ELR (cell line): Measurements from ENCODE around the gene BRIP1.
A peak's percentile ranks its signal among the peaks of the same experiment; 100 is the strongest.
"Not testable (repeated sequence)": the region's sequence is repeated elsewhere in the genome, so short reads cannot be mapped to it uniquely, and the experiment has no call there.

Source experiments
- DNase-seq: peaks from one replicate; pipeline ENCODE4 v3.0.0-alpha.2; 2015; ENCODE audit warnings: low read depth

BRIP1 gene

DNA sequence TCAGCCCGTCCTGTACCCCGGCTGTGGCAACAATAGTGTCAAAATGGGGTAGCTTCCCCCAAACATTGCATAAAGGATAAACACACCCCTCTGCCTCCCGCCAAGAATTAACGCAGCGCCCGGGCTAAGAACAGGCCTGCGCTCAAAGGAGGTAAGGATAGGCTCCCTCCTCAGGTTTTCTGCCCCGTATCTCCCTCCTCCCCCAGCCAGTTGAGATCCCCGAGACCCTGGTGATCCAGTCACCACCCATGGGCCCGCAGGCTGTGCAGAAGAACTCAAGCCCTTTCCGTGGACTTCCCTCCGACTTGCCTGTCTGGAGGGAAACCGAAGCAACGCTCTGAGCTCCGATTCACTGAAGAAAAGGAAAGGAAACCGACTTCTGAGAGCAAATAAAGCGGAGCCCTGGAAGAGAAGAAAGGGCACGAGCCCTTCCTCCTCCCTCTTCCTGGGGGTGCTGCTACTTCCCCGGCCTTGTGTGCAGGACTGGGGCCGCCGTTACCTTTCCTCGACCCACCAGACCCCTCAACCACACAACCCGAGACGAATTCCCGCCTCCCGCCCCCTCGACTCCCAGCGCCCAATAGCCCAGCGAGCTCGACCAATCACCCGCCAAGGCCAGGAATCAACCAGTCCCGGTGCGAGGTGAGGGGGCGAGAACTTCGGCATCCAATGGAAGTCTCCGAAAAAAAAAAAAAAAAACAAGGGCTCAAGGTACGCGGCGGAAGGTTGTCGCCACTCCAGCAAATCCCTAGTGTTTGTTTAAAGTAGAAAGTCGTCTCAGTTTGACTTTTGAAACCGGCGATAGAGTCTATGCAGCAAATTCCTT is at the start of gene BRIP1:
BRIP1 (minus strand) TSS at position 554 of the 826 bp plus-strand sequence. CDS start 1,989 bp downstream, outside the sequence.
- DNase-seq: peak; percentile 99

DNA sequence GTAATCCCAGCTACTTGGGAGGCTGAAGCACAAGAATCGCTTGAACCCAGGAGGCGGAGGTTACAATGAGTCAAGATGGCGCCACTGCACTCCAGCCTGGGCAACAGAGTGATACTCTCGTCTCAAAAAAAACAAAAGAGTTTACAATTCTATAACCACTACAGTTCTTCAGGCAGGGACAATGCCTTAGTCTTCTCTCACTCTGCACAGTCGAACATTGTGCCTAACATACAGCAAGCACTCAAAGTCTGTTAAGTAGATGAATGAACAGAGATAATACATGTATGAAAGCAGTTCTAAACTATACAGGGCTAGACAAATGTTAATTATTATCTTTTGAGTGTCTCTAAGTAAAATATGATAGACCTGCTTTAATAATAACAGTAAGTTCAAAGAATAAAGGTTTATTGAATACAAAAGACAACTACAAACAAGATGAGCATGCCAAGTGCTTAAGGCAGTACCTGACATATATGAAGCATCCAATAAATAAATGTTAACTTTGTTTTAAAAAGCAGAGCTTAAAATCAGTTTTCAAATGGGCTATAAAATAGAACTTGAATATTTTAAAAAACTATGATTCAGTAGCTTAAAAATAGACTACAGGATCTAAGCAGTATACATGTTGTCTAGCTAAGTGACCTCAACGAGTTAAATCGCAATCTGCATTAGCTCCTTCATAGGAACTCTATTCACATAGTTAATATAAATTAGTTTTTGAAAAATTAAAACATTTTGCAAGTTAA is 45.1 kb upstream of the BRIP1 start:
- no peak for DNase-seq

DNA sequence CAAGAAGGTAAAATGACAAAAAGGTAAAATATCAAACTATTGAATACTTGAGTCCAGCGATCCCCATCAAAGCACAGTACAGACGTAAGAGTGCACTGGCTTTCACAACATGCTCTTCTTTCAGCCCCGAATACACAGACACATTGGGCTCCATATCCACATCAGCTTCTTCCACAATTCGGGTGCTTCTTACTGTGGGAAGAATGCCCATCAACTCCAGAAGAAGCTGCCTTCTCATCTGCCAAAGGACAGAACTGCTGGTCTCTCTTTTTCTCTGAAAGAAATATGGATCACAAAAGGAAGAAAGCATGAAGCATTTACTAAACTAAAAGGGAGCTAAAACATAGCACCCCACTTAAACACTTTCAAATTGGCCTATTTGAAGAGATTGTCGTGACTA is 44.0 kb upstream of the BRIP1 start:
- no peak for DNase-seq

DNA sequence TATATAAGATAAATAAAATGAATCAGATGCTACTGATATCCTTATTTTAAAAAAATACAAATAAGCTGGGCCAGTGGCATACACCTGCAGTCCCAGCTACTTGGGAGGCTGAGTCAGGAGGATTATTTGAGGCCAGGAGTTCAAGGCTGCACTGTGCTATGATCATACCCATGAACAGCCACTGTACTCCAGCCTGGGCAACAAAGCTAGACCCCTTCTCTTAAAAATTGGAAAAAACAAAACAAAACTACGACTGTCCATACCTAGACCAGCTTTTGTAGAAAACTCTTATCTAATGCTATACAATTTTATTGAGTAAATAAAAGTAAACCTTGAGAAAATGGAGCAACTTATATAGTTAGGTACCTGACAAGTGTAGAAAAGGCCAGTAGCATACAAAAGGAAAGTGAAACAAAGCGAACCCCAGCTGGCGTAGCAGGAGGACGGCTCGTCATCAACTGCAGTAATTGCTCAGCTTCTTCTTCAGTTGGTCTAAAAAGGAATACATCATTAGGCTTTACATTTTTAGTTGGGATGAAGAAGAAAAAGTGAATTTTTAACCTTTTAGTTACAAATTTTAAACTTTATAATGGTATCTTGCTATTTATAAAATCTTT is 40.9 kb upstream of the BRIP1 start:
- no peak for DNase-seq

DNA sequence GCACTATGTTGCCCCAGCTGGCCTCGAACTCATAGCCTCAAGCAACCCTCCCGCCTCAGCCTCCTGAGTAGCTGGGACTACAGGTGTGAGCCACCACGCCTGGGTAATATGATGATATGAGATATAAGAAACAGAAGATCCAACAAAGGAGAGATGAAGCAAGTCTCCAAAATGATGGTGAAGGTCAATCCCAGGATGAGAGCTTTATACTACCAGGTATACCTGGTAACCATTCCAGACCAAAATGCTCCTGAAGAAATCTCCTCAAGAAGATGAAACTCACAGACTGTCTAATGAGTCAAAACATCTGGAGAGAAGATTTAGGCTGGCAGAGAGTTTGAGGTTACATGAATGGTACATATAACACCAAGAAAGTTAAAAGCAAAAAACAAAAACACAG is 39.9 kb upstream of the BRIP1 start:
- DNase-seq: no peak

- no peak for DNase-seq
Observed at GRCh38 chr17:61897548-61898180, 34.3 kb upstream of the BRIP1 start.

DNA sequence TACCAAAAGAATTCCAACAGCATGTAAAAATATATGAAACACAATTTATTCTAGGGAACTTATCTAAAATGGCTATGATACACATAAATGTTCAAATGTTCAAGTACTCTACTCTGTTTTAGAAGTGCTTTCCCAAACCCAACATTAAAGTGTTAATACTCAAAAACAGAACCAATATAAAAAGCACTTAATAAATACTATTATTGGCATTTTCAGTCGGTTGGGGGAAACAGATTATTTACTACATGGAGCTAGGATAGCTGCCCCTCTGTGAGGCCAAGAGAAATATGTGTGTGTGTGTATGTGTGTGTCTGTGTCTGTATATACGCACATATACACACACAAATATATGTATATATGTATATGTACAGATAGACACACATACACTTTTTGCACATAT is 32.1 kb upstream of the BRIP1 start:
- no peak for DNase-seq

DNA sequence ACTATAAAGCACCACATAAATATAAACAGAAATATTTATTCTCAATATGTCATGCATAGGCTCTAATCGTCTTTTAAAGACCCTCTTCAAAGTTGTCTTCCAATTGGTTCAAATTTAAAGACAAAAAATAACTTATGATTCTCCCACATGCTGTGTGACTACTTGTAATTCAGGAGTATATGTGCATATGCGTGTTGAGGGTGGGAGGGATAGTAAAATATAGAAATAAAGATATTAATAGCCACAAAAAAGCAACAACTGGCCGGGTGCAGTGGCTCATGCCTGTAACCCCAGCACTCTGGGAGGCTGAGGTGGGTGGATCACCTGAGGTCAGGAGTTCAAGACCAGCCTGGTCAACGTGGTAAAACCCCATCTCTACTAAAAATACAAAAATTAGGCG is 31.0 kb upstream of the BRIP1 start:
- not testable (repeated sequence) for DNase-seq

DNA sequence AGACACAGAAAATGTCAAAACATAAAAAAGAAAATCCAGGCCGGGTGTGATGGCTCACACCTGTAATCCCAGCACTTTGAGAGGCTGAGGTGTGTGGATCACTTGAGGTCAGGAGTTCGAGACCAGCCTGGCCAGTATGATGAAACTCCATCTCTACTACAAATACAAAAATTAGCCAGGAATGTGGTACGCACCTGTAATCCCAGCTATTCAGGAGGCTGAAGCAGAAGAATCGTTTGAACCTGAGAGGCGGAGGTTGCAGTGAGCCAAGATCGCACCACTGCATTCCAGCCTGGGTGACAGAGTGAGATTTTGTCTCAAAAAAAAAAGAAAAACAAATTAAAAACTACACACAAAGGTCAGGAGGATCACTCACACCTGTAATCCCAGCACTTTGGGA is 24.4 kb upstream of the BRIP1 start:
- not testable (repeated sequence) for DNase-seq

GRCh38 chr17:61885865-61886264 is 22.5 kb upstream of the BRIP1 start:
- peak; percentile 84 for DNase-seq

DNA sequence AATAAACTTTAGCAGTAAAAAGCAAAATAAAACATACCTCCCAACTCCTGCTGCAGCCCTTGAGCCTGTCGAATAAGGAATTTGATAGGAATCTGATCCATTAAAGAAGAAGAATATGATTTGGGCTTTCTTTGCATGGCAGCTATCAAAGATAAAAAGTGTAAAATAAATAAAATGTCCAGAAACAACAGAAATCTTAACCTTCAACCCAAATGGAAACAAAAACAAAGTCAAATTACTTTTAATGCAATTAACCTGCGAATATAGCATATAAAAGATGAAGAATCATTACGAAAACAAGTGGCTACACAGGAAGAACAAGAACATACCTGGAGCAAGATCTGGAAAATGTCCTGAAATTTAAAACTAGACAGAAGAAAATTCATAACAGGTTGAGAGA is 21.5 kb upstream of the BRIP1 start:
- no peak for DNase-seq

- no peak for DNase-seq
Observed at GRCh38 chr17:61880589-61881102, 17.3 kb upstream of the BRIP1 start.

DNA sequence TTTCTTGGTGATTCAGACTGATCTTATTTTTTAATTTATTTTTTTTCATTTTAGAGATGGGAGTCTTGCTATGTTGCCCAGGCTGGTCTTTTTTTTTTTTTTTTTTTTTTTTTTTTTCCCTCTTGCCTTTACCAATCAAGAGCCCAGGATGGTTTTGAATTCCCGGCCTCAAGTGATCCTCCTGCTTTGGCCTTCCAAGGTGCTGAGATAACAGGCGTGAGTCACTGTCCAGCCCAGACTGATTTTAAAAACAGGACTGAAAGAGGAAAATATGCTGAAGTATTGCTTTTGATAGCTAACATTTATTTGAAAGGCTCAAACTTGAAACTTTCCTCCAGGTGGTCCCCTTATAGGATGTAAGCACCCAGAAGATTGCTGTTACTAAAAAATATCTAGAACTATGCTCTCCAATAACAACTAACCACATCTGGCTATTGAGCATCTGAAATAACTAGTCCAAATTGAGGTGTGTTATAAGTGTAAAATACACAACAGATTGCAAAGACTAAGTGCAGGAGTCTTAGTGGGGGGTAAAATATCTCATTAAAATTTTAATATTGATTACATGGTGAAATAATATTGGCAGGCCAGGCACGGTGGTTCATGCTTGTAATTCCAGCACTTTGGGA is 15.8 kb upstream of the BRIP1 start:
- DNase-seq: peak; percentile 11

DNA sequence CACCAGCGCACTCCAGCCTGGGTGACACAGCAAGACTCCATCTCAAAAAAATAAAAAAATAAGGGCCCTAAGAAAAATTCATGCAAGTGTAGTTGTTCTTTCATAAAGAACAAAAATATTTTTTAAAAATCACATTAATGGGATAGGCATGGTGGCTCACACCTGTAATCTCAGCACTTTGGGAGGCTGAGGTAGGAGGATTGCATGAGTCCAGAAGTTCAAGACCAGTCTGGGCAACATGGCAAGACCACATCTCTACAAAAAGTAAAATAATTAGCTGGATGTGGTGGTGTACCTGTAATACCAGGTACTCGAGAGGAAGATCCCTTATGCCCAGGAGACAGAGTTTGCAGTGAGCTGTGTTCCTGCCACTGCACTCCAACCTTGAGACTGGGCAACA is 15.2 kb upstream of the BRIP1 start:
- no peak for DNase-seq

- DNase-seq: no peak
Observed at GRCh38 chr17:61877837-61878236, 14.5 kb upstream of the BRIP1 start.

DNA sequence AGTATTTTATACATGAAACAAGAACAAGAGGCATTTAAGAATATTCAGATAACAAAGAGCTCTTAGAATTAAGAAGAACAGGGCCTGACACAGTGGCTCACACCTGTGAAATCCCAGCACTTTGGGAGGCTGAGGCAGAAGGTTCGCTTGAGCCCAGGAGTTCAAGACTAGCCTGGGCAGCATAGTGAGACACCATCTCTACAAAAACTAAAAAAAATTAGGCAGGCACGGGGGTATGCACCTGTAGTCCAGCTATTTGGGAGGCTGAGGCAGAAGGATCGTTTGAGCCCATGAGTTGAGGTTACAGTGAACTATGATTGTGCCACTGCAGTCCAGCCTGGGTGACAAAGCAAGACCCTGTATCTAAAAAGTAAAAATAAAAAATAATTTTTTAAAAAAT is 12.5 kb upstream of the BRIP1 start:
- DNase-seq: no peak

DNA sequence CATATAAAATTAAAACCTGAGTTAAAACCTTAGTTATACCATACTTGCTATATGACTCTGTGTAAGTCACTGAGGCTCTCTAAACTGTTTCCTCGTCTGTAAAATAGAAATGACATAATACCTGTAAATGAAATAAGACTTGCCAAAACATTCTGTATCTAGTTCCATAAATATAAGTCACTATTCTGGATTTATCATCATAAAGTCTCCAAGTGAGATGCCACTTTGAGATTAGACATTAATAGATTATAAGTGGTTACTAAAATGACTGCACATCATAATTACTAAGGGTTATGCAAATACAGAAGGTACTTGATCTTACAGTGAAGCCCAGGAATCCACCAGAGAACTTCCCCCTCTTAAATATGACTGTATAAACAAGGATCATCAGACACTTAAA is 12.0 kb upstream of the BRIP1 start:
- DNase-seq: no peak

GRCh38 chr17:61874075-61874474 is 10.7 kb upstream of the BRIP1 start:
- DNase-seq: no peak

DNA sequence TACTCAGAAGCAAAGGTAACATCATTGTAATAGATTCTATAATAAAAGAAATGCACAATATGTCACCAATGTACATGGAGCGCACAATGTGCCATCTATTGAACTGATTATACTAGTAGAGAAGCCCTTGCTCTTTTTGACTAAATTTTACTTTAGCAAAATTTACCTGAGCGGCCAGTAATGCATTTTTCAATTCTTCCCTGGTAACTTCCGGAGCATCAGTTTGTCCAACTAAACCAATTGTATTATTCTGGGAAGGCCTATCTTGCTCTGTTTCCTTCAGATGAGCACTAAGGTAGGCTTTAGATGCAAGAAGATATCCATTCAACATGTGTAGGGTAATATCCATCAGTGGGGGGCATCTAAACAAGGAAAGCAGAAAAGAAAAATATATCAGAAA is 8.8 kb upstream of the BRIP1 start:
- no peak for DNase-seq

GRCh38 chr17:61869138-61869537 is 5.8 kb upstream of the BRIP1 start:
- no peak for DNase-seq

DNA sequence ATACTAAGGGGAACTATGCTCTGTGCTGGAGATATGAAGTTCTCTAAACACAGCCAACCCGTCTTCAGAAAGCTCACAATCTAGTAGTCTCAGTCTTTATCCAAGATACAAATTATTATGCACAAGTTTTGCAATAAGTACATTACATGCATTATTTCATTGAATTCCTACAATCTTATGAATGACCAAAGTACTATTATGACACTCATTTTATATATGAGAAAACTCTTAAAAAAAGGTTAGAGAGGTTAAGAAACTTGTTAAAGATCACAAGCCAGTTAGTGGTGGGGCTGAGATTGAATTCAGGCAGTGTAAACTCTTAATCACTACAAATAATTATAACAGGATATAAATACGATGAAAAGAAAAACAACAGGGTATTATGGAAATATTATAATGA is 4.7 kb upstream of the BRIP1 start:
- no peak for DNase-seq

- no peak for DNase-seq
Observed at GRCh38 chr17:61867033-61867432, 3.7 kb upstream of the BRIP1 start.
